Inflammatory macrophage (primary cell): ENCODE measurements around the gene APBA3.
A peak's percentile ranks its signal among the peaks of the same experiment; 100 is the strongest.

Experiments
- DNase-seq, 2 donors: peaks; one replicate each; pipeline ENCODE4 v3.0.0-alpha.2; 2020 to 2022

APBA3 gene

DNA sequence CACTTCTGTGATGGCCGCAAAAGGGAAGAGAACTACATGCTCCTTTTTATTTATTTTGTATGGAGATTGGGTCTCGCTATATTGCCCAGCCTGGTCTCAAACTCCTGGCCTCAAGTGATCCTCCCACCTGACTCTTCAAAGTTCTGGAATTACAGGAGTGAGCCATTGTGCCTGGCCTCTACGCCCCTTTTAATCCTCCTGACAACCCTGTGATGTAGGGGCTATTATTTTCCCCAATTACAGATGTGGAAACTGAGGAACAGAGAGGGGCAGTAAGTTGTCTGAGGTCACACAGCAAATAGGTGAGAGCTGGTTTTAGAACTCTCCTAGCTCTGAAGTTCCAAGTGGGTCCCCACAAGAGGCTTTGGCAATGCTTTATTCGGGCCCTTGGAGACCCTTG is 41.6 kb downstream of the APBA3 start:
- no peak for DNase-seq

DNA sequence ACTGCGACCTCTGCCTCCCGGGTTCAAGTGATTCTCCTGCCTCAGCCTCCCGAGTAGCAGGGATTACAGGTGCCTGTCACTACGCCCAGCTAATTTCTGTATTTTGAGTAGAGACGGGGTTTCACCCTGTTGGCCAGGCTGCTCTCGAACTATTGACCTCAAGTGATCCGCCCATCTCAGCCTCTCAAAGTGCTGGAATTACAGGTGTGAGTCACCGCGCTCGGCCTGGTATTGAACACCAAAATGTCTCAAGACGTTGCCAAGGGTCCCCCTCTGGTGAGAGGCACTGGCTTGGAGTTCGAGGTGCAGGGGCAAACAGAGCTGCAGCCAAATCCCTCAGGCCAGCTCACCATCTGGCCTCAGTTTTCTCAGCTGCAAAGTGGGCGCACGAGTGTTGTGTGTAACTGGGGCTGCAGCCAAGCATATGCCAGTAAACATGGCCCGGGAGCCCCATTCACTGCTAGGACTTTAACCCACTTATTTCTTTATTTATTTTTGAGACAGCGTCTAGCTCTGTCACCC is 45.3 kb downstream of the APBA3 start:
- no peak for DNase-seq

DNA sequence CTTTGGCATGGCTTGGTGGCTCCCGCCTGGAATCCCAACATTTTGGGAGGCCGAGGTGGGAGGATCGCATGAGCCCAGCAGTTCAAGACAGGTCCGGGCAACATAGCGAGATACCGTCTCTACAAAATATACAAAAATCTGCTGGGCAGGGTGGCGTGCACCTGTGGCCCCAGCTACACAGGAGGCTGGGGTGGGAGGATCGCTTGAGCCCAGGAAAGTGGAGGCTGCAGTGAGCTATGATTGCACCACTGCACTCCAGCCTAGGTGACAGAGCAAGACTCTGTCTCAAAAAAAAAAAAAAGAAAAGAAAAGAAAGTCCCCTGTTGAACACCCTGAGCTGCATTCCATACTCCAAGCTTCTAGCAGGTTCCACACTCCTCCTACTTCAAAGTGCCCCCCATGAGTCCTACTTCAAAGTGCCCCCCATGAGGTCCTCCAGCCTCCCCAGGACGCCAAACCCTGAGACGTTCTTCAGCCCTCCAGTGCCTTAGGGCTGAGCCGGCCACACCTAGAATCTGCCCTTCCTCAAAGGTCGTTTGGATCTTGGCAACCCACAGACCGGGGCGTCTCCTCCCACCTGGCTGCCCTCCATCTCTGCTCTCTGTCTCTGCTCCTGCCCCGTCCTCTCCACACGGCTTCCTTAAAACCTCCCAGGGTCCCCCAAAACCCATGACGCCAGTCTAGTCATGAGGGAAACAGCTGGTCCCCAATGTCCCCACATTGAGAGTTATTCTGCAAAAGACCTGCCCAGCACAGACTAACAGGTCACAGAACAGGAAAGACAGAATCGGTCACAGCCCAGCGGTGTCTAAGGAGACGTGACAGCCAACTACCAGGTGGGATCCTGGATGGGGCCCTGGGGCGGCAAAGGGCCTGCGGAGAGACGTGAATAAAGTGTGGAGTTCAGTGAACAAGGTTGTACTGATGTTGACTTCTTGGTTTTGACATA is 48.6 kb downstream of the APBA3 start:
- no peak for DNase-seq

DNA sequence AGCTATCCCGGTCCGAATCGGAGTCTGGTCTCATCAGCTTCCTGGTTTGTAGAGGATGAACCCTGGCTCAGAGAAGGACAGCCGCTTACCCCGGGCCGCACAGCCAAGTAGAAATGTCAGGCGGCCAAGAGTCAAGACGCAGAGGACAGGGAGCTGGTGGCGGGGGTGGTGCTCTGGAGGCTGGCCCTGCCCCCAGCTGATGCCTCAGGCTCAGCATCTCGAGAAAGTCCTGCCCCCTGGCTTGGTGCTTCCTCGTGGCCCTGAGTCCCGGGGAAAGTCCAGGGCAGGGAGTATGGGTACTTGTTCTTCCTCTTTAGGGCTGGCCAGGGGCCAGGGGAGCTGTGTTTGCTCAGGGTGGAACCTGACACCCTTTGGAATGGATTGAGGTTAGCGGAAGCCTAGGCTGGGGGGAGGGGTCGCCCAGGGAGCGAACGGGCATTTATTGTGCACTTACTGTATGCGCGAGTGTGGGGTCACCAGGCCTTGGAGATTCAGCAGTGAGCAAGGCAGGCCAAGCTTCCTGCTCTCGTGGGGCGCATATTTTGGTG is 51.2 kb downstream of the APBA3 start:
- peak; percentile 94 to 97 for DNase-seq

DNA sequence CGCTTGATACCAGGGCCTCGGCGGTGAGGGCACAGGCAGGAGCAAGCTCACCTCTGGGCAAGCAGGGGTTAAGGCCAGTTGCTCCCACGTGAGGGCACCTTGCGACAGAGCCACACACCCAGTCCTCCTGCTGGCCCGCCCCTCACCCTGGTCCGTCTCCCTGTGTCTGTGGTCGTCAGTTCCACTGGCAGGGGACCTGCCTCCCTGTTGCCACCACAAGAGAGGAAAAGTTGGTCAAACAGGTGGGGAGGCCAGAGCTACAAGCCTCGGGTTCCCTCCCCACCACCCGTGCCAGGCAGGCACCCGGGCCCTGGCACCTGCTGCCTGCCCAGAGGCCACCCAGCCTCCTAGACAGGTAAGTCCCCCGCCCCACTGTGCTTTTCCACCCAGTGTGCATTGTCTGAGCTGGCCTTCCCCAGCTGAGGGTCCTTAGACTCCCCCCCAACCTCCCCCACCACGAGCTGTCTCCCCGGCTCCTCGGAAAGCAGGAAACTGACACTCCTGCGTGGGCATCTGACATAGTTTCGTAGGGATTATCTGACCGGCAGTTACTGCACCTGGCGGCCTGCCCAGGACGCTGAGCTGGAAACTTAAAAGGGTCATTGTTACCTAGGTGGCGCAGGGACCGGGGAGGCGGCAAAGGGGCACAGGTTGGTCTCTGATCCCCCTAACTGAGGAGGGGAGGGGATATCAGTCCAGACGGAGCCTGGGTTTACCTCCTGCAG is 53.1 kb downstream of the APBA3 start, which contains the start of gene TJP3:
Gene TJP3 (plus strand): TSS at position 178 of the 725 bp plus-strand sequence. CDS start 20,049 bp downstream, outside the sequence.
- no peak for DNase-seq

DNA sequence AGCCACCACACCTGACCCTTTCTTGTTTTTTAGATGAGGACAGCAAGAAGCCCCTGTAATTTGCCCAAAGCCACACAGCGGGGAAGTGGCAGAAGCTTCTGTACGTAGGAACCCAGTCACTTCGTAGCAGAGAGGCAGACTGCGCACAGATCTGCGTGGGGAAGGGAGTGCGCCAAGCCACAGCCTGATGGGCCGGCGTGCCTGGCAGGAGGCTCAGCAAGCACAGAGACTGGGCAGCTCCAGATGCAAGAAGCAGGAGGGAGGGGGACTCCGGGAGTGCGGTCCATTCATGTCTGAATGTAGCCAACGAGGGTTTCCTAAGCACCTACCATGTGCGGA is 53.7 kb downstream of the APBA3 start:
- DNase-seq: no peak

DNA sequence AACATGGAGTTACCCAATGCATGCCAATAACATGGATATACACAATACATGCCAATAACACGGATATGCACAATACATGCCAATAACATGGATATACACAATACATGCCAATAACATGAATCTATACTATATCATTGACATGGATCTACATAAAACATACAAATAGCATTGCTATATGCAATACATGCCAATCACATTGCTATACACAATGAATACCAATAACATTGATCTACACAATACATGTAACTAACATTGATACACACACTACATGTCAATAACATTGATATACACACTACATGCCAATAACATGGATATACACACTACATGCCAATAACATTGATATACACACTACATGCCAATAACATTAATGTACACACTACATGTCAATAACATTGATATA is 60.3 kb downstream of the APBA3 start:
- no peak for DNase-seq
